Suppressor macrophage treated with lipopolysaccharide for 4 hours (primary cell): ENCODE data around the gene HOXD10.

Source experiments
- DNase-seq: peaks from one replicate; pipeline ENCODE4 v3.0.0-alpha.2; 2020

HOXD10 gene

DNA sequence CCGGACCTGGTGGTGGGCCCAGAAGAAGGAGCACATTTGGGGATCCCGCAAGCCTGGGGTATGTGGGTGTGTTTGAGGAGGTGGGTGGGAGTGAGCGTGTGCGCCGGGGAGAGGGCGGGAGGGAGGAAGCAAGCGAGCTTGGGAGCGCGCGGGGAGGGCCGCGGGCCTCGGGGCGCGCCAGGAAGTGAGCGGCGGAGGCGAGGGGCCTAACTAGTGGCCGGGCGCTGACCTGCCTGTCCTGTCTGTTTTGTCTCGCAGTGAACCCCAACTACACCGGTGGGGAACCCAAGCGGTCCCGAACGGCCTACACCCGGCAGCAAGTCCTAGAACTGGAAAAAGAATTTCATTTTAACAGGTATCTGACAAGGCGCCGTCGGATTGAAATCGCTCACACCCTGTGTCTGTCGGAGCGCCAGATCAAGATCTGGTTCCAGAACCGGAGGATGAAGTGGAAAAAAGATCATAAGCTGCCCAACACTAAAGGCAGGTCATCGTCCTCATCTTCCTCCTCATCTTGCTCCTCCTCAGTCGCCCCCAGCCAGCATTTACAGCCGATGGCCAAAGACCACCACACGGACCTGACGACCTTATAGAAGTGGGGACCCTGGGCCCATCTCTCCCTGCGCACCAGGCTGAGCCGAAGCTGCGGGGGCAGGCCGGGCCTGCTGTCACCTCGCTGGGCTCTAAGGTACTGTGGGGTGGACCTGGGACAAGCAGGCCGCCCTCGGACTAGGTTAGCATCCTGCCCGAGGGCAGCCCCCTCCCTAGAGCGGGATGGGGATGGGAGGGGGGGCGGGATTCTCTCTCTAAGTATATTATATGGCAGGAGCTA, 36.0 kb downstream of the HOXD10 start:
- no peak for DNase-seq

DNA sequence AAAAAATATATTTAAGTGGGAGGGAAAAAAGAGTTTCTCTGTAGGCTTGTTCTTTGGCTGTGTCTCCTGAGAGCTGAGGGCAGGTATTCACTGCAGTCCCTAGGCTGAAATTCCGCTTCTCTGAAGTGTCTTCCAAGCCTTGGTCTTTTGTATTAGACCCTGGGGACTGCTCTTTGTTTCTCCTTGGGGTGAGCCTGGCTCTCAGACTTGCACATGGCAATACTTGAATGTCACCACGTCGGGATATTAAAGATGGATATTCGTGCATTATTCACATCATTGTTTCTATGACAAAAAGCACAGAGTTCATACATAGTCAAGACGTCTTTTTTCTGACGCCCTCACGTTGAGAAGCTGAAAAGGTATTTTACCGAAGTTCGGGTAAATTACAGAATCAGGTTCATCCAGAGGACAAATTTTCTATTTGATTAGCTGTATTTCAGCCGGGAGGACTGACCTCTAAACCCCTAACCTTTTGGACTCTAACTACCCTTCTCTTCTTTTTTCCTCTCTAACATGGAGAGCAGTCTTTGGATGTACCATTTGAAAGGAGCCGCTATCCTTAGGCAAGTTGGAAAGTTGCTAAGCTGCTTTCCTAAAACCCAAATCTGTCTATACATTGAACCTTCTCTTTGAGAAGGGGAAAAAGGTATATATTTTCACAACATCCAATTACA, 38.1 kb downstream of the HOXD10 start:
- no peak for DNase-seq

DNA sequence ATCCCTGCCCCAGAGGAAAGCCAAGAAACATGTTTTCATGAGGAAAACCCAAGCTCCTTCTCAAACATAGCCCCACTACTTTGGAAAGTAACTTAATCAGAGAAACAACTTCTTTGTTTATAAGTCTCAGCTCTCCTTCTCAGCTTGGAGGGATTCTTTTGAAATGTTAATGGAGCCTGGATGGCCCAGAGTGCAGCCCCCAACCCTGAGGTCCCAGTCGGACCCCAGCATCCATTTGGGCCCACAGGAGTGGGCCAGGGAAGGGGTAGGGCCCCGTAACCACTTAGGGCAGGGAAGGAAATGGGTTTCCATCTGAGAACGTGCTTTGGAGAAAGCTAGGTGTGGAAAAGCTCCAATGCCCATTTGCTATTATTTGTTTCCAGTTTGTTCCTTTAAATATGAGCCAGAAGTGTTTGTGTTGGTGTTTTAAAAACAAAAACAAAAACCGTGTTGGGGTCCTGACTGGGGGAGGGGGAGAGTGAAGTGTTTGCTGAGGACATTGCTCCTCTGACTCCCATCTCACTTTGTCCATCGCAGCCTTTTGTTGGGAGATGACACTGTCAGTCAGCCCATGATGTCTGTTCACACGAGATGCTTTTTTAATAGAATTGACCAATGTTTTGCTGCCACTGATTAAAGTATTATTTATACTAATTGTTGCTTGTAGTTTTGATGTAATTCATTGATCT, 38.9 kb downstream of the HOXD10 start:
- no peak for DNase-seq

DNA sequence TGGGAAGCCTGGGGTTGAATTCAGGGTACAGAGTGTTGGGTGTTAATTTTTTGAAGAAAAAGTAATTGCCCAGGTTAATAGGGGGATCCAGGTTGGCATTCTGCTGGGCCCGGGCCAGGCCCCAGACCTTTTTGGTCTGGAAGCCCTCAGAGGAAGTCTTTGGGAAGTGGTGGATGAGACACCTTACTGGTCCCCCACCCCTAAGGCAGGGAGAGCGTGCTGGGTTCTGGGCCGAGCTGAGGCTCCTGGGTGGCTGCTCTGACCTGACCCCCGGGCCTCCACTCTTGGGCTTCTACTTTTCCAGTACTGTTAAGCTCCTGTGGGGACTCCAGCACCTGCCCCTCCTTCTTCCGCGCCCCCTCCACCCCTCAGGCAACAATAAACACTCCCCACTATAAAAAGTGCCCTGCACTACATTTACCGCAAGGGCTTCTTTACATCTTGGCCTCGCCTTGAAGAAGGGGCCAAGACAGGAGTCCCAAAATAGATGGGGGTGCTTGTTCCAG, 39.8 kb downstream of the HOXD10 start:
- no peak for DNase-seq

DNA sequence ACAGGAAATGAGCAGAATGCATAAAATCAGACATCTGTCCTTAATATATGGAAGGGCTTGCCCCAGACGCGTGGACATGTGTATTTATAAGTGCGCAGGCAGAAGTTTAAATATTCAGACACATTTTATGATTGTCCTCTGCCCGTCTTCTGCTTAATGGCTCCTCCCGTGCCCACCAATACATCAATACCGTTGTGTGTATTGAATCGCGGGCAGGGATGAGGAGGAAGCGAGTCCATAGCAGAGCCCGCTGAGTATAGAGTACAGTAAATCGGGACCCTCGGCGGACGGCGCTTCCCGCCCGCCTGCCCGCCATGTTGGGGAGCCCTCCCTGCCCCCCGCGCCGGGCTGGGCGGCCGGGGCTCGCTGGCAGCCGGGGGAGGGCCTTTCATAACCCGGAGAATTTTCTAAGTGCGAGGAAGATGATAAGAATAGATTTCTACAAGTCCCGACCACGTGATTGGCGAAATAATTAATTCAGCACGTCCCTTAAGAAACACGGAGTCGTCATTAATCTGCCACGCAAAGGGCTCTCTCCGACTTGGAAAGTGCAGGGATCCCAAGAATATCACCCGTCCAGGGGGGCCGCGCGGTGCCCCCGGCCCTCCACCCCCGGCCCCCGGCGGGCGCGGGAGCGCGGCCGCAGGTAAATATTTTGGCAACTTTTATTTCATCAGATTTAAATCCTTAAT, 40.4 kb downstream of the HOXD10 start, which contains the start of gene HOXD3:
TSS of gene HOXD3 (plus strand) at position 501 of the 692 bp plus-strand sequence. CDS start 11,808 bp downstream, outside the sequence.
- DNase-seq: no peak

DNA sequence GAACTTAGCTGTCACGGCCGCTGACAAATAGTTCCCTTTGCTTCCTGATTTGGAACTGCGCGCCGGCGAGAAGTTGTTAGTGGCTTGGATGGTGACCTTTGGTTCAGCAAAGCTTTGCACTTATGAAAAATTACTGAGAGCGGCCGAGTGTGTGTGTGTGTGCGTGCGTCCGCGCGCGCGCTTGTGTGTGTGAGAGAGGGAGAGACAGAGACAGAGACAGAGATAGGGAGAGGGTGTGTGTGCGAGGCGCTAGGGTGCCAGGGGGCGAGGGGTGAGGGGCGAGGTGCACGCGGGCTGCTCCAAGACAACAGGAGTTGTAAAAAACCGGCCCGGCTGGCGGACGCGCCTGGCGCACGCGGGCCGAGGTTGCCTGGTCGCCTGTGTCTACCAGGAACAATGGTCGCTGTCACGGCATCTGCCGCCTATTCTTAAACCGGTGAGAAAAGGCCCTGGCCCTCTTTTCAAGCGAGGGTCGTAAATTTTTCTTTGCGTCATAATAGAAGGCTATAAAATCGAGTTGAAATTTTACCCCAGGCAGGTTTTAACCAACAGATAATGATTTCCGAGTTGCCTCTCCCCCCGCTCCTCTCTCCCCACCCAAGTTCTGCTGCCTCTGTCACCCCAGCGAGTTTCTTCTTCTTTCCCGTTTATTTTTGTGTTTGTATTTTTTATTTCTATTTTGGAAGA, 41.1 kb downstream of the HOXD10 start:
- no peak for DNase-seq

DNA sequence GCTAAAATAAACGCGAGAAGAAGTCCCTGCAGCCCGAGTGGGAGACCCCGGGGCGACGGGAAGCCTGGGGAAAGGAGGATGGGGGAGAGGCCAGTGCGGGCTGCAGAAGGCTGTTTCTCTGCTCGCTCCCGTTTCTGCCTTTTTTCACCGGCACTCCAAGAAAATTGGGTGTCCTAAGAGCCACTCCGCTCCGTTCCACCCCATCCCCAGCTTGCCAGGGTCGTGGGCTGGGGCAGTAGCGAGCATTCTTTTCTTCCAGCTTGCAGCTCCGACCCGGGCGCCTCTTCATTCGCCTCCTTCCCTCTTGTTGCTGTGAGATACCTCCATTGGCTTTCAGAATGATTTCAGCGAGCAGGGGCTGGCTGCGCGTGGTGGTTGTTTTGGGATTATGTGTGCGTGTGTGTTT, 41.6 kb downstream of the HOXD10 start:
- no peak for DNase-seq

DNA sequence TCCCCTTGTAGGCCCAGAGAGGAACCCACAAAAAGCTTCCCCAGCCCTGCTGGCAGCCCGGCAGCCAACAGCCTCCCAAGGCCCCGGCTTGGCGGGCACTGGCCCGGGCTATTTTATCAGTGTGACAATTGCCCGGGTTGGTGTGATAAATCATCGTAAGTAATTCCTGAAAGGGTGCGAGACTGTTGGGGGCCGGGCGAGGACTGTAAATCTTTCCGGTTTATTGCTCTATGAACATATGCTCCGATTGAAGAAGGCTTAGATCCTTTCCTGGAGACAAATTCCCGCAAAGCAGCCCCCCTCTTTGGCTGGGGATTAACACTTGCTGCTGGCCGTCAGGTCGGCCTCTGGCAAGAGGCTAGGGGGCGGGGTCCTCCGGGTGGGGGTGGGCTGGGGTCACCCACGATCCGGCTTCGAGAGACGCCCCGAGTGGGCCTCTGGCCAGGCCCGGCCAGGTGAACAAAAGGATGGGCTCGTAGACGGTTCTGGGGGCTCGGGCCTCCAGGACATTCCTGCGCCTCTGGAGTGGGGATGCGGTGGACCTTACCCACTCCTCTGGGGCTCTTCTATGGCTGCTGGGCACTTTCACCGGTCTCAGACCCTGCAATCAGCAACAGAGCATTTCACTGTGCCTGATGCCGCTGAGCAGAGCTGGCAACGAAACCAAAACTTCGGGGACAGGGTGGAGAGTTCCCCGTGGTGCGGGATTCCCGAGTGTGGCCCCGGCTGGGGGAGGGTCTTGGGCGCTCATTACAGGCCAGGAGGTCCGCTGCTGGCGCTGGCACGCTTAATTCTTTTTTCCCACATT, 42.5 kb downstream of the HOXD10 start:
- DNase-seq: no peak

DNA sequence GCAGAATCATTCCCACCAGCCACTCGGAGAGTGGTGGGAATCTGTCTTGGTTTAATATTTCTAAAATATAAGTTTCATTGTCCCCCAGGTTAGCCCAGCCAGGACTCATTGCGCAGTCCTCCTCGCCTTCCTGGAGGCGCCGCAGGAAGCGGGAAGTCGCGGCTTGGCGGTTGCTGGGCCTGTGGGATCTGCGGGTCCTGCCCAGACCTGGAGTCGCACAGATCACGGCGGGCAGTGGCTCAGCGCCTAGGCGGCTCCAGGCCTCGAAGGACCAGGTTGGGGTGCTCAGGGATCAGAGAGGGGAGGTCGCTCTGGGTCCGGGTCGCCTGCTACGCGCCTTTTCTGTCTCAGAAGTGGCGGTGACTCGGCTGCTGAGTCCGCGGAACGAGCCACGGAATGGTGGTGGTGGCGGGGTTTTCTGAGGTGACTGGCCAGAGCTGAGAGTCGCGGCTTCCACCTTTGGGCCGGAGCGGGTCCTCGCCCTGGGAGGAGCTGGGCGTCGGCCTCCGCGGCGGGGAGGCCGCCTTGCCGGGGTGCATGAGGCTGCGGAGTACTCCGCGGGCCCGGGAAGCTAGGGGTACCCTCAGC, 43.2 kb downstream of the HOXD10 start:
- DNase-seq: no peak

DNA sequence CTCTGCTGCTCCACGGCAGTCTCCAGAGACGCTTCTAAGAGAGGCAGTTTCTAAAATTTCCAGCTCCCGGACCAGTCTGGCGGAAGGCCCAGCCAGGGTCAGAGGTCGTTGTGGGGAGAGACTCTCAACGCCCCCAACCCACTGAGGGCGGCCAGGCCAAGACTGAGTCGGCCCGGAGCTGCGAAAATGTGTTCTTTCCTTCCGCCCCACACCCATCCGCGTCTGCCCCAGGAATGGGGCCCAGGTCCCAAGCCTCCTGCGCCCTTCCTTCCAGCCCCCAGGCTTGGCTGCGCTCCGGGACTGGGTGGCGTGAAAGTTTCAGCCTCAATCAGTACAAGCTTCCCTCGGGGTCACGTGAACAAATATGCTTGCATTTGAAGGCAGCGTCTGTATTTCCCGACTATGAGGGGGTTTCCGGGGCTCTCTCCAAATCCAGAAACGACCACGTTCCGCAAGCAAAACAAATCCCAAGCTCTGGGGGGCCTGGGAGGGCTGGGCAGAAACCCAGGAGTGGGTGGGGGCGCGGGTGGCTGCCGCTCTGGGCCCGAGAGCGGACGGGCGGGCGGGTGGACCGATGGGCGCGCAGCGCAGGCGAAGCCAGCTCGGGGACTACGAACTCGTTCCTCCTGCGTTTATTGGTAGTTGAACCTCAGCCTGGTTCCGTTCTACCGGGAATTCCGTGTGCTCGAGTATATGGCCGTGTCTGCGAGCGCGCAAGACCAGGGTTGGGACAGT, 43.8 kb downstream of the HOXD10 start:
- no peak for DNase-seq

DNA sequence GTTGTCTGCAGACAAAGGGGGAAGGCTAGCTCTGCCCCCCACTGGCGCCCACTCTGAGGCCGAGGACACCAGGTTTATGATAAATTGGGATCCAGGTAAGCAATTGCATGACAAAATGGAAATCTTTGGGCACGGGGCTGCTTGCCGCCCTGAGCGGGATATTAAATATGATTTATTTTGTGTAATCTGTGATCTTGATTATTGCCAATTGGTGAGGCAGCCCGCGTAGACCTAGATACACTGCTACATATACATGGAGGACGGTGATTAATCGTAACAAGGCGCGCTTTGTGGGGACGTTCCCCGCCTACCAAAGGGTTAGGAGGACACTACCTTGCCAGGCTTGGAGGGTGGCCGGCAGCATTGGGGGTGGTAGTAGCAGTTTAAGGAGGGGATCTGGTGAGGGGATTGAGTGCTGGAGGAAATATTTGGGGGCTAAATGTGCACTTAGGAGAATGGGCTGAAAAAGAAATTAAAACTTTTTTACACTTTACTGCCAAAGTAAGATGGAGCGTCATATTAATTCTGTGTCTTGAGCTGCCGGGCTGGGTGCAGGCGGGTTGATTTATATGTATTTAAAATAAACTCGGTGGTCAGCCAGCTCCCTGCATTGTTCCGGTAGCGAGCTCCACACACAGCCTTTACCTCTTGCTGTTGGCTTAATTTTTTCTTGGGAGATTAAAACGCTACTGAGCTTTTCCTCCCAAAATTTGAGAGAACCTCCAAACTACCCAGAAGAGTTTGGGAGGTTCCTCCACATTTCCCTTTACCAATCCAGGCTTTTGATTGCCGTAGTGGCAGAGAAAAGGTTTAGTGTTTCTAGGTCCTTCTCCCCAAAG, 44.6 kb downstream of the HOXD10 start:
- no peak for DNase-seq

DNA sequence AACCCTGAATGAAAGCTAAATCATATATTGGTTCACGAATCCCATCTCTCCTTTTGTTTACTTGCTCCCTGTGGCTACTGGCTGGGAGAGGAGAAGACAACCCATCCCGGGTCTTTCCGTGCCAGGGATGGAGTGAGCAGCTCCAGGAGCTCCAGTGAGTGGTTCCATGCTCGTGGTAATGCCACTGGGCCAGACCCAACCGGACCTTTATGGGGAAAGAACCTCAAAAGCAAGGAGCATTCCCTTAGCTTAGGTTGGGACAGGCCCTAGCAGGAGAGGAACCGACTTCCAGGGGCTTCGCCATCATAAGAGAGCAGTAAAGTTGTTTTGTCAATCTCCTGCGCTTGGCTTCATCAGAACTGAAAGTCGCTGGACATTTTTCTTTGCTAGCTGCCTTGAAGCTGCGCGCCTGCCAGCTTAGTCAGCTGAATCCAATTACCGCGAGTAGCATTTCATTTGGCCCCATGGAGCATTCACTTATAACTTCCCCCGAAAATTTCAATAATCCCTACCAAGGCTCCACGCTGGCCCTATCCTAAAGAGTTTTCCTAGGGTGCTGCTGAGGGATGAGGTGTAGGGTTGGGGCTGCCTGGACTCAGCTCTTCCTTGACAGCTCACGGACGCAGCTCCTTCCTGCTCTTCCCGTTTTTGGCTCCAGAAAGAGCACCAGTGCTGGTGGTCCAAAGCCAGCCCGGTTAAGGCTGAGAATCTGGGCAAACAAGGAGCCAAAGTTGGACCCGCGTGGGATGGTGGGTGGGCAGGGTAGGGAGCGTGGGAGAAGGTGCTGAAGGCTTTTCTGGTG, 45.4 kb downstream of the HOXD10 start:
- no peak for DNase-seq

DNA sequence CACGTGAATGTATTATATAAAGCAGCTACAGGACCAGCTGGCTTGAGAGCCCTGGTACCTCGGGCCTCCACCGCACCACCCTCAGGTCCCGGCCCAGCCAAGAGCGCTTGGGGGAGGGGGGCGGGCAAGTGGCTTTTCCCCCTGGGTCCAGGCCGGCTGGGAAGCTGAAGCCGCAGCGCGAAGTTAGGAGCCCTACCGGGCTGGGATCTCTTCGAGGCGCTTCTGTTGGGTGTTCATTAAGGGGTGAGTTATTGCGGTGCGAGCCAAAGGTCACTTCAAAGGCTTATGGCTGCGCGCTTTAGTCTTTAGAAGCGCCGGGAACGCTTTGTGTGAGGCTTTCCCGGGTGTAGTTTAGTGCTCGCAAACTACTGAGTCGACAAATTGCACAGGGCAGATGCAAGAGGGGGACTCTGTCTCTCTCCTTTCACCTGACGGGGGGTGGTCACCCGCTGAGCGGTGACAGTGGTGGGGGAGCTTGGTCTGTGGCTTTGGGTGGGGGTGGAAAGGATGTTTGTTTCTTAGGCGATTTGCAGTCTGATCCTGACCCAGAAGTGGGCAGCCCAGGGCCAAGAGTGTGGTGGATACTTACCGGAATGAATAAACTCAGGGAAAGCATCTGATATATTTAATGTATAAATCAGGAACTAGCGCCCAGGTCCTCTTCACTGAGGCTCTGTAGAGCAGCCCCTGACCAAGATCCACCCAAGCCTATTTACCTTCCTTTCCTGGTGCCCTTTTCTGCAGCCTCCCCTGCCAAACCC, 46.5 kb downstream of the HOXD10 start:
- DNase-seq: no peak

DNA sequence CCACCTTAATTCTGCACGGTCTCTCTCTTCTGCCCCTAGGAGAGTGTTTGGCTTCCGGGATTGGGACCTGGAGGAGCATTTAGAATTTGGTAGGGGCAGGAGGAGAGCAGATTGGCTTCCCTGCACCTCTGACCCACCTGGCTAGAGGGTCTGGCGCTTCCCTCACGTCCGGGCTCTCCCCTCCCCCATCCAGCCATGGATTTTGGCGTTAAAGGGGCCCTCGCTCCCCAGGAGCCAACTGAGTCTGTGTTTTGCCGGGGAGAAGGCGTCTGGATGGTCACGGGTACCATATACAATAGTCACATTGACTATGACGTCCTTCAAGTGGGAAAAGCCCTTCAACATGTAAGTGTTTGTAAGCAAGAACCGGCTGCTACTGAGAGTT, 47.1 kb downstream of the HOXD10 start:
- DNase-seq: no peak

DNA sequence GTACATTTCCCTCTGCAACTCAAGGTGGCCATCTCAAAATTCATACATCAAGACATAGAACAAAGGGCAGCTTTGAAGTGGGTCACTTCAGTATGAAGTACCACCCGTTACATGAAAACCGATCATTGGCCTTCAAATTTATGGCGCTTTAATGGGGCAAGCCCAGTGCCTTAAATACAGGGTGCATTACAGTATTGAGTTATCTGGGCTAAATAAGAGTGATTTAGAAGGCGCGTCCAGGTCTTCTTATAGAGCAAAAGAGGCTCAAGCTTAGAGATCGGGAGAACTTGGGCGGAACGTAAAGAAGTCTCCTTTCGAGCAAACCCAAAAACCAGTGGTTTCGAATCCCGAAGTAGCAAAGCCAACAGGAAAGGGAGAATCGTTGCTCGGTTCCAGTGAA, 47.6 kb downstream of the HOXD10 start:
- no peak for DNase-seq

DNA sequence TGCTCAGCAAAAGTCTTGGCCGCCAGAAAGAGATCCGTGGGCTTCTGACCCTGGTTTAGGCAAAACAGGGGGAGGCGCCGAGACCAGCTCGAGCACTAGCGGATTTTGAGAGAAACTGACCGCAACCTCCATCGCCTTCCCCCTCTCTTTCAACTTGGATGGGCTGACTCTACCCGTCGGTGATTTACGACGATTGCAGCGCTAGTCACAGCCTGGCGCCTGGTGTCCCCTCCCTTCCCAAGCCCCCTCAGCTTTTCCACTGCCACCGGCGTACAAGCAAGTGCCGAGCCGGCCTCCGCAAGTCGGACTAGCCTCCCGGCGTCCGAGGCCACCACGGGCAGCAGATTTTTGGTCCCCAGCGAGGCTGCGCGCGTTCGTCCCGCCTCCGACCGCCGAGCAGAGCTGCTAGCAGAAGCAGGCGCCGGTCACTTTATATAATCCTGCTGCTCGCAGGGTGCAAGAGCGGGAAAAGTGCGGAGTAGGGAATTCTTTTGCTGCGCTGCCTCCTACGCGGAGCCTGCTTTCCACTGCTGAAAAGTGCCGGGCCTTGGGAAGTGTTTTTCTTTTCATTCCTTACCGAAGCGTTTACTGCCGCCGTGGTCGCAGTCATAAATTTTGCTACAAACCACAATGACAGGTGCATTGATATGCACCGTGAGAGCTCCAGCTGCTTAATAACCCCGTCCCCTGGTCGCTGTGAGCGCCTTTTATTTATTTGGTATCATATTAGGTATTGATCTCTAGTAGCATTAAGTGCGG, 48.2 kb downstream of the HOXD10 start:
- DNase-seq: no peak
